Mucosa of stomach (tissue), 1 donor: ENCODE measurements around the gene NKX6-2.
A peak's percentile ranks its signal among the peaks of the same experiment; 100 is the strongest.
"Not testable (repeated sequence)": the region's sequence is repeated elsewhere in the genome, so short reads cannot be mapped to it uniquely, and the experiment has no call there.

Experiments
- H3K27me3 ChIP-seq: one replicate; pipeline ENCODE4 v1.7.0; 2013; ENCODE audit warnings: mild to moderate bottlenecking, low read length; ENCODE audit not compliant: control insufficient read depth, insufficient read depth
- H3K36me3 ChIP-seq: one replicate; pipeline ENCODE4 v1.7.0; 2013; ENCODE audit warnings: low read length; ENCODE audit not compliant: control insufficient read depth, insufficient read depth
- H3K4me1 ChIP-seq: one replicate; pipeline ENCODE4 v1.7.0; 2013; ENCODE audit warnings: mild to moderate bottlenecking, low read length; ENCODE audit not compliant: control insufficient read depth, insufficient read depth
- H3K4me3 ChIP-seq: one replicate; pipeline ENCODE4 v1.7.0; 2013; ENCODE audit warnings: low read length
- H3K9ac ChIP-seq: one replicate; pipeline ENCODE4 v1.7.0; 2013; ENCODE audit warnings: mild to moderate bottlenecking, low read length, moderate library complexity
- H3K9me3 ChIP-seq: one replicate; pipeline ENCODE4 v1.7.0; 2013; ENCODE audit warnings: mild to moderate bottlenecking, low read length, moderate library complexity; ENCODE audit not compliant: control insufficient read depth
- donor health status: Pancreatic carcinoma.

Gene NKX6-2

DNA sequence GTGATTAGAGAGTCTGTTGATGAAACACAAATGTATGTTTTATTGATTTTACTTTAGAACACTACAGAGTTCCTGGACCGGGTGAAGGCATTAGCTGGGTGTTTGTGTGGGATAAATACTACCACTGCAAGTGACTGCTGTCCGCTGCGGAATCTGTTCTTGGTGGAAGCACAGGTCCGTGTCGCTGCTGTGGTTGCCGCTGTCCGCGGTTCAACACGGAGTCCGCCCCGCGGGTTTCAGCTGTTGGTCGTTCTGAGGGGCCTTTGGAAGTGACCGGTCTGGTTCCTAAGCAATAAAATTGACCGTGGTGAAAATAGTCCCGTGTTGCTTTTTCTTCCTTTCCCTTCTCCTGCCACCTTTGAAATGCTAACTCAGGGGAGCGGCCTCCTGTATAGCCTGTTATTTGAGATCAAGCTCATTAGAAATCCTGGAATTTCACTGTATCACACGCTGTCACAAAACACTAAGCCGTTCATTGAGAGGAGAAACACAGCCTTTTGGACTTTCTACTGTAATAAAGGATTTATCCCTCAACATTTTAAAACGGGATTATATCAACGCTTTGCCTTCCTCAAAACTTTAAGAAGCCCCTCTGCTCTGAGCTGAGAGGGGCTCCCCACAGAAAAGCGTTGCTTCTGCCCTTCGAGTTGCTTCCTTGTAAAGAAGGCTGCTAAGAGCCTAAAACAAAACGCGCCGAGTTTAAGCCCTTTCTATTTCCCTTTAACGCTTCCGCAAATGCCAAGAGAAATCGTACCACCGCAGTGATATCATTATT, 2.6 kb downstream of the NKX6-2 start:
- H3K4me1 ChIP-seq, result peaks cover 9% of the 10 kb centered on the region
- peak overlapping the region; percentile 96 for H3K9ac ChIP-seq
- no peaks in the 10 kb centered on the region for H3K9me3 ChIP-seq
- peaks cover 16% of the 10 kb centered on the region for H3K36me3 ChIP-seq
- peak overlapping the region; percentile 44 for H3K4me3 ChIP-seq
- H3K27me3 ChIP-seq, result peaks cover 21% of the 10 kb centered on the region

- no peaks in the 10 kb centered on the region for H3K9me3 ChIP-seq
- H3K4me3 ChIP-seq, result no peak overlapping the region
- peaks cover 15% of the 10 kb centered on the region for H3K36me3 ChIP-seq
- H3K27me3 ChIP-seq, result peaks cover 15% of the 10 kb centered on the region
- H3K4me1 ChIP-seq, result peaks cover 14% of the 10 kb centered on the region
- H3K9ac ChIP-seq, result peak overlapping the region; percentile 48
Observed at GRCh38 chr10:132781556-132781955, 4.4 kb downstream of the NKX6-2 start.

- no peaks in the 10 kb centered on the region for H3K9me3 ChIP-seq
- peaks cover 26% of the 10 kb centered on the region for H3K4me1 ChIP-seq
- H3K27me3 ChIP-seq, result peaks cover 11% of the 10 kb centered on the region
- H3K4me3 ChIP-seq, result no peak overlapping the region
- H3K9ac ChIP-seq, result peak overlapping the region; percentile 9
- H3K36me3 ChIP-seq, result peaks cover 15% of the 10 kb centered on the region
Observed at GRCh38 chr10:132780356-132780755, 5.6 kb downstream of the NKX6-2 start.

DNA sequence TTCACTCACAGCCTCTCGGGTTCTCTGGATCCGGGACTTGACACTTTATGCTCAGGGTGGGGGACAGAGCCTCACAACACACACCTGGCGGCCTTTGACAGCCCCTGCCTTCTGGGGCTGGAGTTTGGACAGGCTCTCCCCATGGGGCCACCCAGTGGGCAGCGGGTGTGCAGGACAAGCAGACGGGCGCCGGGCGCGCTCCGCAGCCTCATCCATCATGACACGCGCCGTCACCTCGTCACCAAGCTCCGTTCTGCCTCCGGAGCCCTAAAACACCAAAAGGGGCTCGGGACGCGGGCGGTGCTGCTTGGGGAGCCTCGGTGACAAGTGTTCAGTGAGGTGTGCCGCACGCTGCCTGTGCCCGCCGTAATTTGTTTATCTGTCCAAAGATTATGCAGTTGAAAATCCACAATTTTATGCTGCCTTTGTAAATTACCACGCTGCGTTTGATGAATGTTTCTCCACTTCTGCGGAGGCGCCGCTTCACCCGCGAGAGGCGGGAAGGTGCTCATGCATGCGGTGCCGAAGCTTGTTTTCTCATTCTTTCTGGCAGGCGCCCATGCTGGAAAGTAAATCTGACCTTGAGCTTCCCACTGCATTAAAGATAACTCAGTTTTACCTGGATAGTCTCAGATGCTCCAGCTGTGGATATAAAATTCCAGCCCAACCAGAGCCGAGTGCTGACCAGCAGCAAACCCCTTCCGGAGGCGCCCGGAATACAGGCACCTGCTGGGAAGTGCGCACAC, 6.2 kb downstream of the NKX6-2 start:
- Histone ChIP-seq H3K4me1 (peaks cover 27% of the 10 kb centered on the region), H3K27me3 (peaks cover 8% of the 10 kb centered on the region), H3K9me3 (no peaks in the 10 kb centered on the region), H3K36me3 (peaks cover 13% of the 10 kb centered on the region), H3K9ac (peak overlapping the region; percentile 9), H3K4me3 (no peak overlapping the region)

- no peaks in the 10 kb centered on the region for H3K9me3 ChIP-seq
- peaks cover 34% of the 10 kb centered on the region for H3K4me1 ChIP-seq
- no peak overlapping the region for H3K9ac ChIP-seq
Observed at GRCh38 chr10:132777441-132777840, 8.5 kb downstream of the NKX6-2 start.

GRCh38 chr10:132776821-132777220, 9.1 kb downstream of the NKX6-2 start:
- H3K9ac ChIP-seq, result no peak overlapping the region
- no peaks in the 10 kb centered on the region for H3K36me3 ChIP-seq
- H3K27me3 ChIP-seq, result no peaks in the 10 kb centered on the region

More at GRCh38 chr10:132777441-132777840, 8.5 kb downstream of the NKX6-2 start:
- Histone ChIP-seq H3K4me3 (no peak overlapping the region), H3K36me3 (no peaks in the 10 kb centered on the region), H3K27me3 (no peaks in the 10 kb centered on the region)

GRCh38 chr10:132776186-132776585, 9.8 kb downstream of the NKX6-2 start:
- no peaks in the 10 kb centered on the region for H3K36me3 ChIP-seq
- H3K9ac ChIP-seq, result no peak overlapping the region
- H3K4me3 ChIP-seq, result no peak overlapping the region
- H3K4me1 ChIP-seq, result peaks cover 34% of the 10 kb centered on the region
- no peaks in the 10 kb centered on the region for H3K27me3 ChIP-seq
- H3K9me3 ChIP-seq, result no peaks in the 10 kb centered on the region

More at GRCh38 chr10:132776821-132777220, 9.1 kb downstream of the NKX6-2 start:
- H3K4me3 ChIP-seq, result no peak overlapping the region
- peaks cover 34% of the 10 kb centered on the region for H3K4me1 ChIP-seq
- no peaks in the 10 kb centered on the region for H3K9me3 ChIP-seq

- no peak overlapping the region for H3K4me3 ChIP-seq
Observed at GRCh38 chr10:132774902-132775863, 10.8 kb downstream of the NKX6-2 start.

GRCh38 chr10:132774181-132774901, 11.6 kb downstream of the NKX6-2 start:
- no peaks in the 10 kb centered on the region for H3K36me3 ChIP-seq
- H3K9me3 ChIP-seq, result no peaks in the 10 kb centered on the region
- H3K4me1 ChIP-seq, result peaks cover 34% of the 10 kb centered on the region
- no peaks in the 10 kb centered on the region for H3K27me3 ChIP-seq
- no peak overlapping the region for H3K4me3 ChIP-seq
- H3K9ac ChIP-seq, result peak overlapping the region; percentile 51

More at GRCh38 chr10:132774902-132775863, 10.8 kb downstream of the NKX6-2 start:
- no peaks in the 10 kb centered on the region for H3K9me3 ChIP-seq
- H3K4me1 ChIP-seq, result peaks cover 34% of the 10 kb centered on the region
- peak overlapping the region; percentile 47 for H3K9ac ChIP-seq
- H3K36me3 ChIP-seq, result no peaks in the 10 kb centered on the region
- no peaks in the 10 kb centered on the region for H3K27me3 ChIP-seq

DNA sequence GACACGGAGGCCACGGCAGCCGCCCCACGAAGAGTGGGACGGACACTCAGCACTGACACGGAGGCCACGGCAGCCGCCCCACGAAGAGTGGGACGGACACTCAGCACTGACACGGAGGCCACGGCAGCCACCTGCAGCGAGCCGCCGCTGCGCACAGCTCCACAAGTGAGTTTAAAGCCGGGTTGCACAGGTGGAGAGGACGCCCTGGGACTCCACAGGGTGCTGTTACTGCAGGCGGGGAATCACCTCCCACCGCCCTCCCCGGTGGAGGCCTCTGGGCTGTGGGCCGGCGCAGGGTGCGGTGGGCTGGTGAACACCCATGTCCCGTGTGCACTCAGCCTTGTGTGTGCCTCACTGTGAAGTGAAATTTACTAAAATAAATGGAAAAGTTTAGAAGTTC, 13.1 kb downstream of the NKX6-2 start:
- H3K27me3 ChIP-seq, H3K9ac ChIP-seq, H3K4me3 ChIP-seq, H3K9me3 ChIP-seq, H3K36me3 ChIP-seq: not testable (repeated sequence)
- H3K4me1 ChIP-seq, result peaks cover 25% of the 10 kb centered on the region
